Osteocyte (in vitro differentiated cells): ENCODE results near the gene DDX51. TPM values are rescaled to one million over a fixed set of nuclear protein-coding genes. Genes with fewer than 3 reads are reported as not detected.

Experiments
- DNase-seq: peaks from one replicate; pipeline ENCODE4 v3.0.0; 2021; ENCODE audit warnings: mixed read lengths; ENCODE audit not compliant: unreplicated experiment; ENCODE audit errors: extremely low spot score
- H3K27ac Mint-ChIP-seq: one replicate; pipeline ENCODE4 v1.8.0; 2021; ENCODE audit warnings: mild to moderate bottlenecking, mixed read lengths; ENCODE audit not compliant: unreplicated experiment
- H3K27me3 Mint-ChIP-seq: one replicate; pipeline ENCODE4 v1.8.0; 2021; ENCODE audit warnings: mixed read lengths; ENCODE audit not compliant: unreplicated experiment
- H3K36me3 Mint-ChIP-seq: one replicate; pipeline ENCODE4 v1.8.0; 2021; ENCODE audit warnings: mixed read lengths; ENCODE audit not compliant: unreplicated experiment
- H3K4me1 Mint-ChIP-seq: one replicate; pipeline ENCODE4 v1.8.0; 2021; ENCODE audit warnings: mixed read lengths; ENCODE audit not compliant: unreplicated experiment
- H3K4me3 Mint-ChIP-seq: one replicate; pipeline ENCODE4 v1.8.0; 2021; ENCODE audit warnings: mild to moderate bottlenecking, moderate library complexity, mixed read lengths; ENCODE audit not compliant: unreplicated experiment
- H3K9me3 Mint-ChIP-seq: one replicate; pipeline ENCODE4 v1.8.0; 2021; ENCODE audit warnings: mixed read lengths; ENCODE audit not compliant: unreplicated experiment
- CTCF ChIP-seq: fragments of 200-600 bp; sonication (generic); IDR thresholded peaks from 2 replicates; pipeline ENCODE4 v1.5.0; 2021; ENCODE audit warnings: antibody characterized with exemption, mild to moderate bottlenecking, moderate library complexity
- total RNA-seq: library from RNA; stranded (reverse); gene quantifications from 2 replicates; pipeline ENCODE4 v1.2.1, GENCODE V29; 2021

The DDX51 gene
- total RNA-seq, 1 donor from 2014 or later, result 17.7 TPM

- DNase-seq, result no peak
- H3K4me1 Mint-ChIP-seq, result no peaks in the 10 kb centered on the region
- H3K27ac Mint-ChIP-seq, result no peak overlapping the region
- TF ChIP-seq CTCF, result no peak
- no peaks in the 10 kb centered on the region for H3K27me3 Mint-ChIP-seq
- H3K9me3 Mint-ChIP-seq, result no peaks in the 10 kb centered on the region
- H3K4me3 Mint-ChIP-seq, result no peak overlapping the region
- peaks cover 32% of the 10 kb centered on the region for H3K36me3 Mint-ChIP-seq
These were observed 22.8 kb downstream of the DDX51 start for GRCh38 chr12:132121283-132121682.

GRCh38 chr12:132118876-132119275 is 25.2 kb downstream of the DDX51 start:
- H3K36me3 Mint-ChIP-seq, result peaks cover 26% of the 10 kb centered on the region
- no peaks in the 10 kb centered on the region for H3K9me3 Mint-ChIP-seq
- no peak for DNase-seq
- no peaks in the 10 kb centered on the region for H3K27me3 Mint-ChIP-seq
- TF ChIP-seq CTCF, result no peak
- H3K27ac Mint-ChIP-seq, result no peak overlapping the region
- no peak overlapping the region for H3K4me3 Mint-ChIP-seq
- H3K4me1 Mint-ChIP-seq, result no peaks in the 10 kb centered on the region

GRCh38 chr12:132117558-132117875 is 26.6 kb downstream of the DDX51 start:
- Mint-ChIP-seq H3K9me3 (no peaks in the 10 kb centered on the region), H3K4me3 (no peak overlapping the region), H3K27ac (no peak overlapping the region), H3K27me3 (no peaks in the 10 kb centered on the region), H3K4me1 (no peaks in the 10 kb centered on the region), H3K36me3 (peaks cover 29% of the 10 kb centered on the region)
- TF ChIP-seq CTCF, result no peak
- DNase-seq, result no peak

- H3K4me1 Mint-ChIP-seq, result no peaks in the 10 kb centered on the region
- H3K4me3 Mint-ChIP-seq, result no peak overlapping the region
- no peak overlapping the region for H3K27ac Mint-ChIP-seq
- no peak for TF ChIP-seq CTCF
- DNase-seq, result no peak
- H3K36me3 Mint-ChIP-seq, result peaks cover 27% of the 10 kb centered on the region
- no peaks in the 10 kb centered on the region for H3K27me3 Mint-ChIP-seq
- no peaks in the 10 kb centered on the region for H3K9me3 Mint-ChIP-seq
These were observed 27.2 kb downstream of the DDX51 start for GRCh38 chr12:132116709-132117557.

- Mint-ChIP-seq H3K27me3 (no peaks in the 10 kb centered on the region), H3K9me3 (no peaks in the 10 kb centered on the region), H3K4me1 (no peaks in the 10 kb centered on the region), H3K36me3 (peaks cover 31% of the 10 kb centered on the region), H3K4me3 (no peak overlapping the region), H3K27ac (no peak overlapping the region)
- no peak for TF ChIP-seq CTCF
- DNase-seq, result no peak
These were observed 28.6 kb downstream of the DDX51 start for GRCh38 chr12:132115500-132115899.
